GM23338 (cell line): ENCODE results near the gene SSH2.

Source experiments
- CREB1 ChIP-seq: fragments of 250-450 bp; sonication (Bioruptor Pico); IDR thresholded peaks from 2 replicates; pipeline ENCODE4 v1.5.0; 2020; ENCODE audit warnings: low read depth, mild to moderate bottlenecking, moderate library complexity
- ETS1 ChIP-seq: IDR thresholded peaks from 2 replicates; pipeline ENCODE4 v1.6.1; 2016; ENCODE audit warnings: antibody characterized with exemption
- EZH2 ChIP-seq: fragments of 200-600 bp; sonication (generic); IDR thresholded peaks from one replicate; pipeline ENCODE4 v1.8.0; 2017; ENCODE audit warnings: antibody characterized with exemption, mild to moderate bottlenecking, low read depth; ENCODE audit not compliant: unreplicated experiment
- EZH2phosphoT487 ChIP-seq: fragments of 200-600 bp; sonication (generic); IDR thresholded peaks from one replicate; pipeline ENCODE4 v1.8.1; 2018; ENCODE audit warnings: antibody characterized with exemption; ENCODE audit not compliant: unreplicated experiment
- JUNB ChIP-seq: IDR thresholded peaks from one replicate; pipeline ENCODE4 v1.6.1; 2016; ENCODE audit warnings: antibody characterized with exemption; ENCODE audit not compliant: unreplicated experiment
- NANOG ChIP-seq: IDR thresholded peaks from 2 replicates; pipeline ENCODE4 v1.6.1; 2016; ENCODE audit warnings: antibody characterized with exemption, borderline replicate concordance
- POLR2AphosphoS5 ChIP-seq: IDR thresholded peaks from 2 replicates; pipeline ENCODE4 v1.6.1; 2016; ENCODE audit warnings: antibody characterized with exemption, low read depth
- REST ChIP-seq: IDR thresholded peaks from one replicate; pipeline ENCODE4 v1.6.1; 2018; ENCODE audit warnings: antibody characterized with exemption; ENCODE audit not compliant: unreplicated experiment
- ZNF114 ChIP-seq: fragments of 250-450 bp; sonication (Bioruptor Pico); IDR thresholded peaks from 2 replicates; pipeline ENCODE4 v1.5.0; 2020; ENCODE audit warnings: mild to moderate bottlenecking, moderate library complexity
- TF ChIP-seq, protein P1 (sequence below), 2 experiments: fragments of 200-600 bp in 1 of 2; sonication (generic) in 1 of 2; conservative IDR thresholded peaks; 2 replicates each; pipeline versions ENCODE4 v1.5.1 to v1.6.1; 2016 to 2017; ENCODE audit warnings: antibody characterized with exemption in 2 of 2, low read depth in 2 of 2, mild to moderate bottlenecking in 2 of 2, moderate library complexity in 1 of 2

- TF ChIP-seq, protein P1, sequence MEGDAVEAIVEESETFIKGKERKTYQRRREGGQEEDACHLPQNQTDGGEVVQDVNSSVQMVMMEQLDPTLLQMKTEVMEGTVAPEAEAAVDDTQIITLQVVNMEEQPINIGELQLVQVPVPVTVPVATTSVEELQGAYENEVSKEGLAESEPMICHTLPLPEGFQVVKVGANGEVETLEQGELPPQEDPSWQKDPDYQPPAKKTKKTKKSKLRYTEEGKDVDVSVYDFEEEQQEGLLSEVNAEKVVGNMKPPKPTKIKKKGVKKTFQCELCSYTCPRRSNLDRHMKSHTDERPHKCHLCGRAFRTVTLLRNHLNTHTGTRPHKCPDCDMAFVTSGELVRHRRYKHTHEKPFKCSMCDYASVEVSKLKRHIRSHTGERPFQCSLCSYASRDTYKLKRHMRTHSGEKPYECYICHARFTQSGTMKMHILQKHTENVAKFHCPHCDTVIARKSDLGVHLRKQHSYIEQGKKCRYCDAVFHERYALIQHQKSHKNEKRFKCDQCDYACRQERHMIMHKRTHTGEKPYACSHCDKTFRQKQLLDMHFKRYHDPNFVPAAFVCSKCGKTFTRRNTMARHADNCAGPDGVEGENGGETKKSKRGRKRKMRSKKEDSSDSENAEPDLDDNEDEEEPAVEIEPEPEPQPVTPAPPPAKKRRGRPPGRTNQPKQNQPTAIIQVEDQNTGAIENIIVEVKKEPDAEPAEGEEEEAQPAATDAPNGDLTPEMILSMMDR (conservative IDR thresholded peaks at IDR 0.05; ENCODE audit: low read depth in 2 of 2): no peak
- no peak for TF ChIP-seq POLR2AphosphoS5
- no peak for TF ChIP-seq EZH2
- TF ChIP-seq EZH2phosphoT487: no peak
- no peak for TF ChIP-seq CREB1 (CRISPR knock-in tag)
- TF ChIP-seq REST: no peak
- no peak for TF ChIP-seq NANOG
- no peak for TF ChIP-seq ETS1
- no peak for TF ChIP-seq ZNF114 (CRISPR knock-in tag)
- TF ChIP-seq JUNB: no peak
Measured at GRCh38 chr17:29686993-29687590, 242.9 kb downstream of the SSH2 start.
